BLaER1 (cell line): ENCODE measurements around the gene TTC3.
A peak's percentile ranks its signal among the peaks of the same experiment; 100 is the strongest.
"Not testable (repeated sequence)": the region's sequence is repeated elsewhere in the genome, so short reads cannot be mapped to it uniquely, and the experiment has no call there.

ENCODE experiments used
- H3K27ac ChIP-seq: shearing (Covaris generic); formaldehyde crosslinking; 2 replicates; pipeline ENCODE4 v1.8.1; 2022
- H3K27me3 ChIP-seq: shearing (Covaris generic); formaldehyde crosslinking; 2 replicates; pipeline ENCODE4 v1.8.1; 2022
- H3K36me3 ChIP-seq: shearing (Covaris generic); formaldehyde crosslinking; 2 replicates; pipeline ENCODE4 v1.8.1; 2022
- H3K4me1 ChIP-seq: shearing (Covaris generic); formaldehyde crosslinking; 2 replicates; pipeline ENCODE4 v1.8.1; 2022
- H3K4me2 ChIP-seq: shearing (Covaris generic); formaldehyde crosslinking; 2 replicates; pipeline ENCODE4 v1.8.1; 2022
- H3K4me3 ChIP-seq: shearing (Covaris generic); formaldehyde crosslinking; 2 replicates; pipeline ENCODE4 v1.8.1; 2022
- H3K9ac ChIP-seq: shearing (Covaris generic); formaldehyde crosslinking; 2 replicates; pipeline ENCODE4 v1.8.1; 2022
- H3K9me3 ChIP-seq: shearing (Covaris generic); formaldehyde crosslinking; 2 replicates; pipeline ENCODE4 v1.8.1; 2022
- H4K20me1 ChIP-seq: shearing (Covaris generic); formaldehyde crosslinking; 2 replicates; pipeline ENCODE4 v1.8.1; 2022
- Cebpa-rat ChIP-seq: shearing (Covaris generic); IDR thresholded peaks from 2 replicates; pipeline ENCODE4 v1.8.1; 2022

Gene TTC3, protein sequence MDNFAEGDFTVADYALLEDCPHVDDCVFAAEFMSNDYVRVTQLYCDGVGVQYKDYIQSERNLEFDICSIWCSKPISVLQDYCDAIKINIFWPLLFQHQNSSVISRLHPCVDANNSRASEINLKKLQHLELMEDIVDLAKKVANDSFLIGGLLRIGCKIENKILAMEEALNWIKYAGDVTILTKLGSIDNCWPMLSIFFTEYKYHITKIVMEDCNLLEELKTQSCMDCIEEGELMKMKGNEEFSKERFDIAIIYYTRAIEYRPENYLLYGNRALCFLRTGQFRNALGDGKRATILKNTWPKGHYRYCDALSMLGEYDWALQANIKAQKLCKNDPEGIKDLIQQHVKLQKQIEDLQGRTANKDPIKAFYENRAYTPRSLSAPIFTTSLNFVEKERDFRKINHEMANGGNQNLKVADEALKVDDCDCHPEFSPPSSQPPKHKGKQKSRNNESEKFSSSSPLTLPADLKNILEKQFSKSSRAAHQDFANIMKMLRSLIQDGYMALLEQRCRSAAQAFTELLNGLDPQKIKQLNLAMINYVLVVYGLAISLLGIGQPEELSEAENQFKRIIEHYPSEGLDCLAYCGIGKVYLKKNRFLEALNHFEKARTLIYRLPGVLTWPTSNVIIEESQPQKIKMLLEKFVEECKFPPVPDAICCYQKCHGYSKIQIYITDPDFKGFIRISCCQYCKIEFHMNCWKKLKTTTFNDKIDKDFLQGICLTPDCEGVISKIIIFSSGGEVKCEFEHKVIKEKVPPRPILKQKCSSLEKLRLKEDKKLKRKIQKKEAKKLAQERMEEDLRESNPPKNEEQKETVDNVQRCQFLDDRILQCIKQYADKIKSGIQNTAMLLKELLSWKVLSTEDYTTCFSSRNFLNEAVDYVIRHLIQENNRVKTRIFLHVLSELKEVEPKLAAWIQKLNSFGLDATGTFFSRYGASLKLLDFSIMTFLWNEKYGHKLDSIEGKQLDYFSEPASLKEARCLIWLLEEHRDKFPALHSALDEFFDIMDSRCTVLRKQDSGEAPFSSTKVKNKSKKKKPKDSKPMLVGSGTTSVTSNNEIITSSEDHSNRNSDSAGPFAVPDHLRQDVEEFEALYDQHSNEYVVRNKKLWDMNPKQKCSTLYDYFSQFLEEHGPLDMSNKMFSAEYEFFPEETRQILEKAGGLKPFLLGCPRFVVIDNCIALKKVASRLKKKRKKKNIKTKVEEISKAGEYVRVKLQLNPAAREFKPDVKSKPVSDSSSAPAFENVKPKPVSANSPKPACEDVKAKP (N-terminal part only)

GRCh38 chr21:37072988-37073416, at the start of gene TTC3, which contains the start of gene PIGP:
TSS of gene TTC3 (plus strand) at chr21:37073254. CDS start at chr21:37087258, 14,004 bp downstream.
TSS of gene PIGP (minus strand) at chr21:37073071. CDS start at chr21:37072515, 556 bp downstream.
- Histone ChIP-seq H3K36me3 (peaks cover 6% of the 10 kb centered on the region), H3K4me3 (peak within 1 kb of the TSS; percentile 91), H3K27ac (peak within 1 kb of the TSS; percentile 96), H4K20me1 (peaks cover 23% of the 10 kb centered on the region), H3K9ac (peak within 1 kb of the TSS; percentile 95), H3K4me1 (peaks cover 37% of the 10 kb centered on the region), H3K9me3 (peaks cover 14% of the 10 kb centered on the region), H3K4me2 (peak within 1 kb of the TSS; percentile 95), H3K27me3 (no peaks in the 10 kb centered on the region)
- TF ChIP-seq Cebpa-rat: no peak

DNA sequence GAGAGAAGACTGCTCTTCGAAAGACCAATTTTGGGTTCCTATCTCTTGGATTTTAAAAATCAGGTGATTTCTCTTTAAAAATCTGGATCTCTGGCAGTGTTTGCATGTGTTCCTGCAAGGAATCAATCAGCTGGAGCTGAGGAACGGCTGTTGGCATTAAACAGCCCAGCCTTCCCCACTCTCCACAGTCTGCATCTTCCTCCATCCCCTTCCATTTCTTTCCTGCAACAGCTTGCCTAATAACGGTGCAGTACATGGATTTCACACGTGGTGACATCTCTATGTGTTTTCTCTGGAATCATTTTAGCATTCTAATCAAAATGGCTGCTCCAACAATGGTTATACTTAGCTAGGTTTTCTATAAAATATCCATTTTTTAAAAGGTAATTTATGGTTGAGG, 46.6 kb upstream of the TTC3 start:
- no peak overlapping the region for H3K4me2 ChIP-seq
- no peak for TF ChIP-seq Cebpa-rat
- no peak overlapping the region for H3K4me3 ChIP-seq
- H4K20me1 ChIP-seq: no peaks in the 10 kb centered on the region
- H3K9ac ChIP-seq: no peak overlapping the region
- H3K27ac ChIP-seq: no peak overlapping the region
- no peaks in the 10 kb centered on the region for H3K27me3 ChIP-seq
- no peaks in the 10 kb centered on the region for H3K36me3 ChIP-seq
- H3K4me1 ChIP-seq: no peaks in the 10 kb centered on the region
- H3K9me3 ChIP-seq: no peaks in the 10 kb centered on the region

DNA sequence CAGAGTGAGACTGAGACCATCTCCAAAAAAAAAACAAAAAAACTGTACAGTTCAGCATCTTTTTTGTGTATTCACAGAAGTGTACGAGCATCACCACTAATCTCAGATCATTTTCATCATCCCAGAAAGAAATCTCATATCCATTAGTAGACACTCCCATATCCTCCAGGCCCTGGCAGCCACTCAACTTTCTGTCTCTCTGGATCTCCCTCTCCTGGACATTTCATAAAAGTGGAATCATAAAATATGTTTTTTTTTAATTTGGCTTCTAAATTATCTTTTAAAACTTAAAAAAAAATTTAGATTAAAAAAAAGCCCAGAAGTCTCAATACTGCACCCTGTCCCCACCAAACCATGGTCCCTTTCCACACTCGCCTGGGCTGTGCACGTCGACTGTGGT, 44.5 kb upstream of the TTC3 start:
- H3K36me3 ChIP-seq: no peaks in the 10 kb centered on the region
- H4K20me1 ChIP-seq: no peaks in the 10 kb centered on the region

GRCh38 chr21:37030864-37031263, 42.2 kb upstream of the TTC3 start:
- Histone ChIP-seq H3K9ac (no peak overlapping the region), H3K4me3 (no peak overlapping the region), H3K4me2 (no peak overlapping the region), H3K27me3 (no peaks in the 10 kb centered on the region), H3K4me1 (peaks cover 9% of the 10 kb centered on the region), H3K27ac (no peak overlapping the region), H3K36me3 (no peaks in the 10 kb centered on the region), H4K20me1 (no peaks in the 10 kb centered on the region), H3K9me3 (no peaks in the 10 kb centered on the region)
- TF ChIP-seq Cebpa-rat: no peak

More for the DNA sequence above, 44.5 kb upstream of the TTC3 start:
- Histone ChIP-seq H3K4me2 (no peak overlapping the region), H3K9ac (no peak overlapping the region), H3K4me1 (peaks cover 9% of the 10 kb centered on the region), H3K27ac (no peak overlapping the region), H3K4me3 (no peak overlapping the region), H3K9me3 (no peaks in the 10 kb centered on the region), H3K27me3 (no peaks in the 10 kb centered on the region)
- no peak for TF ChIP-seq Cebpa-rat

- H3K27ac ChIP-seq: no peak overlapping the region
- H3K36me3 ChIP-seq: no peaks in the 10 kb centered on the region
- H4K20me1 ChIP-seq: no peaks in the 10 kb centered on the region
- H3K9me3 ChIP-seq: no peaks in the 10 kb centered on the region
- H3K27me3 ChIP-seq: no peaks in the 10 kb centered on the region
- H3K4me2 ChIP-seq: peak overlapping the region; percentile 6; the same call in 1 of the 2 replicates
- H3K4me3 ChIP-seq: no peak overlapping the region
- TF ChIP-seq Cebpa-rat: no peak
- peaks cover 9% of the 10 kb centered on the region for H3K4me1 ChIP-seq
- no peak overlapping the region for H3K9ac ChIP-seq
These were observed 40.8 kb upstream of the TTC3 start for GRCh38 chr21:37032293-37032692.

DNA sequence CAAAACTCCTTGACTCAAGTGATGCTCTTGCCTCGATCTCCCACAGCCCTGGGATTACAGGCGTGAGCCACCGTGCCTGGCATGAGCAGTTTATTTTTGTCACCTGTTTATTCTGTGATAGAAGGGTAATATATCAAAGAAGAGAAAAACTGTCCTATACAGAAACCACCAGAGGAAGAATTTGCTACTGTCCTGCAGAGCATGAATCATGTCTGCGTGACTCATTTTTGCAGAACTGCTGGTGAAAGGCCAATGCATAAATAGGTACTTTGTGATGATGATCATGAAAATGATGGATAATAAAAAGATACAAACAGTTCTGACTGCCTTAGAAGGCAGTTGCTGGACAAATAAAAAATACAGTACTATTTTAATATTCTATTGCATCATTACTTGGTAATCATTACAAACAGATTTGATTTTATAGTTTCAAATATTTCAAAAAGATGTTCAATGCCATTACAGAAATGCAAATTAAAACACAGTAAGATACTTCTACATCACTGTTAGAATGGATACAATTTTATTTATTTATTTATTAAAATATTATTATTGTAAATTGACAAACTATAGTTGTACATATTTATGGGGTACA, 40.1 kb upstream of the TTC3 start:
- Histone ChIP-seq H3K27me3 (no peaks in the 10 kb centered on the region), H3K4me3 (no peak overlapping the region), H3K4me2 (peak overlapping the region; percentile 6; the same call in 1 of the 2 replicates), H3K9me3 (no peaks in the 10 kb centered on the region), H4K20me1 (no peaks in the 10 kb centered on the region), H3K4me1 (peaks cover 9% of the 10 kb centered on the region), H3K27ac (no peak overlapping the region), H3K36me3 (no peaks in the 10 kb centered on the region), H3K9ac (no peak overlapping the region)
- no peak for TF ChIP-seq Cebpa-rat

DNA sequence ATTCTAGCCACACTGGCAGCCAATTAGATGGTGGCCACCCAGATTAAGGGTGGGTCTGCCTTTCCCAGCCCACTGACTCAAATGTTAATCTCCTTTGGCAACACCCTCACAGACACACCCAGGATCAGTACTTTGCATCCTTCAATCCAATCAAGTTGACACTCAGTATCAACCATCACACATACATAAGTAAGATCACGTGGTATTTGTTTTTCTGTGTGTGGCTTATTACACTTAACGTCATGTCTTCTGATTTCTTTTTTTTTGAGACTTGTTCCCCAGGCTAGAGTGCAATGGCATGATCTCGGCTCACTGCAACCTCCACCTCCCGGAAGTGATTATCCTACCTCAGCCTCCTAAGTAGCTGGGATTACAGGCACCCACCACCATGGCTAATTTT, 38.7 kb upstream of the TTC3 start:
- H3K27ac ChIP-seq, H3K4me1 ChIP-seq, H3K9me3 ChIP-seq, H3K9ac ChIP-seq, H4K20me1 ChIP-seq, H3K4me3 ChIP-seq, H3K4me2 ChIP-seq, H3K36me3 ChIP-seq, H3K27me3 ChIP-seq: not testable (repeated sequence)

DNA sequence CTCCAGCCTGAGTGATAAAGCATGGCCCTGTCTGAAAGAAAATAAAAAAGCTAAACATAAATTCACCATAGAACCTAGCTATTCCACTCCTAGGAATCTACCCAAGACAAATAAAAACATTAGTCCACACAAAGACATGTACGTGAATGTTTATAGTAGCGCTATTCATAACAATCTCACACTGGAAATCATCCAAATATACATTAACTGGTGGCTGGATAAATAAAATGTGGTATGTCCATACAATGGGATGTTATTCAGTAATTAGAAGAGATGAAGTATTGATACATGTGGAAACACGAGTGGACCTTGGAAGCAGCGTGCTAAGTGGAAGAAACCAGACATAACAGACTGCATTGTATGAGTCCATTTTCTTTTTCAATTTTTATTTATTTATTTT, 36.9 kb upstream of the TTC3 start:
- no peak overlapping the region for H3K27ac ChIP-seq
- no peaks in the 10 kb centered on the region for H3K9me3 ChIP-seq
- H3K4me3 ChIP-seq: no peak overlapping the region
- TF ChIP-seq Cebpa-rat: no peak
- peaks cover 9% of the 10 kb centered on the region for H3K4me1 ChIP-seq
- H4K20me1 ChIP-seq: no peaks in the 10 kb centered on the region
- H3K27me3 ChIP-seq: no peaks in the 10 kb centered on the region
- H3K4me2 ChIP-seq: no peak overlapping the region
- no peaks in the 10 kb centered on the region for H3K36me3 ChIP-seq
- no peak overlapping the region for H3K9ac ChIP-seq

DNA sequence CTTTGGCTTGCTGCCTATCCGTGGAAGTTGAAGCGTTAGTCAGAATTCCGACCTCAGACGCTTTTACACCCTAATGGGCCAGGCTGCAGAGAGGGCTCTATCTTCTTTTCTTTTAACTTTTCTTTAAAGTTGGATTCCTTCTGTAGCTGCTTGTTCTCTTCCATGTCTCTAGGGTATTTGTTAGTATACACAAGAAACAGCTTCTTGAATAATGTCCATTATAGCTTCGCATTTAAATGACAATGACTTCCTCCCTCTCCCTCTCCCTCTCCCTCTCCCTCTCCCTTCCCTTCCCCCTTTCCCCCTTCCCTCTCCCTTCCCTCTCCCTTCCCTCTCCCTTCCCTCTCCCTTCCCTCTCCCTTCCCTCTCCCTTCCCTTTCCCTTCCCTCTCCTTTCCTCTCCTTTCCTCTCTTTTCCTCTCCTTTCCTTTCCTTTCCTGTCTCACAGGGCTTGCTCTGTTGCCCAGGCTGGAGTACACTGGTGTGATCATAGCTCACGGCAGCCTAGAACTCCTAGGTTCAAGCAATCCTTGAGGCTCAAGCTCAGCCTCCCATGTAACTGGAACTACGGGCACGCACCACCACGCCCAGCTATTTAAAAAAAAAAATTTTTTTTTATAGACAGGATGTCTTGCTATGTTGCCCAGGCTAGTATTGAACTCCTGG, 33.5 kb upstream of the TTC3 start:
- Histone ChIP-seq H3K4me1 (peaks cover 33% of the 10 kb centered on the region), H3K36me3 (no peaks in the 10 kb centered on the region), H3K9ac (no peak overlapping the region), H3K4me2 (no peak overlapping the region), H3K27ac (no peak overlapping the region), H3K27me3 (no peaks in the 10 kb centered on the region), H4K20me1 (no peaks in the 10 kb centered on the region), H3K9me3 (no peaks in the 10 kb centered on the region), H3K4me3 (no peak overlapping the region)
- TF ChIP-seq Cebpa-rat: no peak
